Nephron progenitor cell (in vitro differentiated cells): ENCODE results near the gene ELAVL1.

Experiments used
- DNase-seq: peaks from one replicate; pipeline ENCODE4 v3.0.0; 2021
- H3K27ac Mint-ChIP-seq: 2 replicates; pipeline ENCODE4 v1.8.0; 2021; ENCODE audit warnings: mild to moderate bottlenecking, moderate library complexity, mixed read lengths
- H3K27me3 Mint-ChIP-seq: 2 replicates; pipeline ENCODE4 v1.8.0; 2021; ENCODE audit warnings: mild to moderate bottlenecking, low read depth, mixed read lengths; ENCODE audit not compliant: poor library complexity
- H3K36me3 Mint-ChIP-seq: 2 replicates; pipeline ENCODE4 v1.8.0; 2021; ENCODE audit warnings: low read depth, mixed read lengths
- H3K4me1 Mint-ChIP-seq: 2 replicates; pipeline ENCODE4 v1.8.0; 2021; ENCODE audit warnings: mixed read lengths
- H3K4me3 Mint-ChIP-seq: 2 replicates; pipeline ENCODE4 v1.8.0; 2021; ENCODE audit warnings: mild to moderate bottlenecking, moderate library complexity, mixed read lengths
- H3K9me3 Mint-ChIP-seq: 2 replicates; pipeline ENCODE4 v1.8.0; 2021; ENCODE audit warnings: mild to moderate bottlenecking, moderate library complexity, mixed read lengths
- CTCF ChIP-seq: fragments of 200-600 bp; sonication (generic); IDR thresholded peaks from 2 replicates; pipeline ENCODE4 v1.5.0; 2021; ENCODE audit warnings: antibody characterized with exemption

ELAVL1 gene

GRCh38 chr19:8045872-8046568, 40.6 kb upstream of the ELAVL1 start:
- H3K4me1 Mint-ChIP-seq = no peaks in the 10 kb centered on the region
- H3K4me3 Mint-ChIP-seq = no peak overlapping the region
- H3K9me3 Mint-ChIP-seq = no peaks in the 10 kb centered on the region
- no peak for DNase-seq
- H3K27me3 Mint-ChIP-seq = peaks cover 43% of the 10 kb centered on the region
- TF ChIP-seq CTCF = no peak
- no peak overlapping the region for H3K27ac Mint-ChIP-seq
- no peaks in the 10 kb centered on the region for H3K36me3 Mint-ChIP-seq

GRCh38 chr19:8044018-8044417, 38.6 kb upstream of the ELAVL1 start:
- TF ChIP-seq CTCF = no peak
- no peaks in the 10 kb centered on the region for H3K9me3 Mint-ChIP-seq
- peaks cover 33% of the 10 kb centered on the region for H3K27me3 Mint-ChIP-seq
- DNase-seq = no peak
- no peaks in the 10 kb centered on the region for H3K36me3 Mint-ChIP-seq
- H3K27ac Mint-ChIP-seq = no peak overlapping the region
- H3K4me1 Mint-ChIP-seq = no peaks in the 10 kb centered on the region
- H3K4me3 Mint-ChIP-seq = no peak overlapping the region

- H3K9me3 Mint-ChIP-seq = no peaks in the 10 kb centered on the region
- H3K4me1 Mint-ChIP-seq = no peaks in the 10 kb centered on the region
- DNase-seq = no peak
- H3K36me3 Mint-ChIP-seq = no peaks in the 10 kb centered on the region
- no peak overlapping the region for H3K27ac Mint-ChIP-seq
- no peak for TF ChIP-seq CTCF
- H3K27me3 Mint-ChIP-seq = peaks cover 26% of the 10 kb centered on the region
- H3K4me3 Mint-ChIP-seq = no peak overlapping the region
Observed at GRCh38 chr19:8042900-8043299, 37.5 kb upstream of the ELAVL1 start.

- no peak for DNase-seq
- no peak for TF ChIP-seq CTCF
- Mint-ChIP-seq H3K36me3 (no peaks in the 10 kb centered on the region), H3K4me3 (no peak overlapping the region), H3K4me1 (peaks cover 9% of the 10 kb centered on the region), H3K27ac (no peak overlapping the region), H3K9me3 (no peaks in the 10 kb centered on the region), H3K27me3 (peaks cover 19% of the 10 kb centered on the region)
Observed at GRCh38 chr19:8041531-8041931, 36.1 kb upstream of the ELAVL1 start.

- Mint-ChIP-seq H3K27me3 (peaks cover 10% of the 10 kb centered on the region), H3K36me3 (no peaks in the 10 kb centered on the region), H3K4me3 (no peak overlapping the region), H3K4me1 (peaks cover 18% of the 10 kb centered on the region), H3K9me3 (no peaks in the 10 kb centered on the region), H3K27ac (no peak overlapping the region)
- no peak for DNase-seq
- no peak for TF ChIP-seq CTCF
Observed at GRCh38 chr19:8039231-8039630, 33.8 kb upstream of the ELAVL1 start.

GRCh38 chr19:8038815-8039214, 33.4 kb upstream of the ELAVL1 start:
- Mint-ChIP-seq H3K27ac (no peak overlapping the region), H3K4me3 (no peak overlapping the region), H3K36me3 (no peaks in the 10 kb centered on the region), H3K9me3 (no peaks in the 10 kb centered on the region), H3K27me3 (peaks cover 7% of the 10 kb centered on the region), H3K4me1 (peaks cover 22% of the 10 kb centered on the region)
- DNase-seq = no peak
- no peak for TF ChIP-seq CTCF
